ENCODE results near the gene ELOVL4.

Gene ELOVL4

DNA sequence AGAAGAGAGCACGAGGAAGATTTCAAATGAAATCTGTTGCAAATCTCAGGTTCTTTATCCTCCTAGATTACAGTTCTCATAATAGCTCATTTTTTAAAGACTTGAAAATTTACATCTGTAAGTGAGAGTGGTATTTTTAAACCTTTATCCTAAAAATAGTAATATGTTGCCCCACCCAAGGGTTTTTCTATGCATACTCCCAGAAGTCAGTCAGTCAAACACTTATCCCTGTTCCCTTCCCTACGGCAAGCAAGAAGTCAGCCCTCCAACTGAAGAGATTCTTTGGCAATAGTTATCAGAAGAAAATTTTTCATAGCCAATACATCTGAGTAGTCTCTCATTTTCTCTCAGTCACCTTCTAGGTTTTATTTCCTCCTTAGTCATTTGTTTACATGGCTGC, 24.1 kb downstream of the ELOVL4 start:
- Histone ChIP-seq H3K9me2 (replicated peaks; ENCODE audit: insufficient read depth, low read length) (no peaks in the 10 kb centered on the region), H2AFZ (ENCODE audit: low read depth, low read length, severe bottlenecking) (no peak overlapping the region), H3K36me3 (ENCODE audit: low read length) (no peaks in the 10 kb centered on the region), H3K4me3 (ENCODE audit: insufficient read depth, low read length, poor library complexity, severe bottlenecking) (no peak overlapping the region), H4K20me1 (ENCODE audit: low read depth, low read length) (no peaks in the 10 kb centered on the region), H3K27ac (ENCODE audit: low read depth, low read length) (no peak overlapping the region), H3F3A (ENCODE audit: insufficient read depth) (no peaks in the 10 kb centered on the region), H3K9me3 (ENCODE audit: insufficient read depth, low read length) (no peaks in the 10 kb centered on the region), H3K27me3 (ENCODE audit: low read length) (no peaks in the 10 kb centered on the region), H3K4me2 (ENCODE audit: low read depth, low read length, poor library complexity, severe bottlenecking) (no peak overlapping the region), H3K79me2 (ENCODE audit: insufficient read depth, low read length) (no peaks in the 10 kb centered on the region), H3K9ac (ENCODE audit: low read length) (no peak overlapping the region)
- TF ChIP-seq, protein P1, sequence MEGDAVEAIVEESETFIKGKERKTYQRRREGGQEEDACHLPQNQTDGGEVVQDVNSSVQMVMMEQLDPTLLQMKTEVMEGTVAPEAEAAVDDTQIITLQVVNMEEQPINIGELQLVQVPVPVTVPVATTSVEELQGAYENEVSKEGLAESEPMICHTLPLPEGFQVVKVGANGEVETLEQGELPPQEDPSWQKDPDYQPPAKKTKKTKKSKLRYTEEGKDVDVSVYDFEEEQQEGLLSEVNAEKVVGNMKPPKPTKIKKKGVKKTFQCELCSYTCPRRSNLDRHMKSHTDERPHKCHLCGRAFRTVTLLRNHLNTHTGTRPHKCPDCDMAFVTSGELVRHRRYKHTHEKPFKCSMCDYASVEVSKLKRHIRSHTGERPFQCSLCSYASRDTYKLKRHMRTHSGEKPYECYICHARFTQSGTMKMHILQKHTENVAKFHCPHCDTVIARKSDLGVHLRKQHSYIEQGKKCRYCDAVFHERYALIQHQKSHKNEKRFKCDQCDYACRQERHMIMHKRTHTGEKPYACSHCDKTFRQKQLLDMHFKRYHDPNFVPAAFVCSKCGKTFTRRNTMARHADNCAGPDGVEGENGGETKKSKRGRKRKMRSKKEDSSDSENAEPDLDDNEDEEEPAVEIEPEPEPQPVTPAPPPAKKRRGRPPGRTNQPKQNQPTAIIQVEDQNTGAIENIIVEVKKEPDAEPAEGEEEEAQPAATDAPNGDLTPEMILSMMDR (IDR thresholded peaks at IDR 0.05; ENCODE audit: insufficient read depth, low read length, poor library complexity, severe bottlenecking), result no peak
- TF ChIP-seq EZH2phosphoT487 (conservative IDR thresholded peaks at IDR 0.05; ENCODE audit: low read length), result no peak

DNA sequence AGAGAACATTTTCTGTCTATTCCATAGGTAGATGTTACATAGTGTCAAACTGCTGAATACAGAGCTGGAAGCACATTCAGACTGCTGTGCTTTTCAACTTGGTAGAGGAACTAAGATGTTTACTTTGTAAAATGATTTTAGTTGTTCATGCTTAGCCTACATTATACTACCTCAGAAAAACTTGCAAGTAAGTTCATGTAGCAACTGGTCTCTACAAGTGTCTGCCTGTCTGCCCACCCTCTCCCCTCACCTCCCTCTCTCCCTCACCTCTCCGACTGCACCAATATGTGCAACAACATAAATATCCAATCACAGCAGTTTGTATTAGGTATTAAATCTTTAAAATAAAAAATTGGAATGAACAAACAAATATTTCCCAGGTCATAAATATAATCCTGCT, 25.3 kb downstream of the ELOVL4 start:
- Histone ChIP-seq H3K27me3 (ENCODE audit: low read length) (no peaks in the 10 kb centered on the region), H3F3A (ENCODE audit: insufficient read depth) (no peaks in the 10 kb centered on the region), H3K4me2 (ENCODE audit: low read depth, low read length, poor library complexity, severe bottlenecking) (no peak overlapping the region), H3K9me2 (replicated peaks; ENCODE audit: insufficient read depth, low read length) (no peaks in the 10 kb centered on the region), H3K36me3 (ENCODE audit: low read length) (no peaks in the 10 kb centered on the region), H3K27ac (ENCODE audit: low read depth, low read length) (no peak overlapping the region), H3K9me3 (ENCODE audit: insufficient read depth, low read length) (no peaks in the 10 kb centered on the region), H4K20me1 (ENCODE audit: low read depth, low read length) (no peaks in the 10 kb centered on the region), H3K4me3 (ENCODE audit: insufficient read depth, low read length, poor library complexity, severe bottlenecking) (no peak overlapping the region), H3K9ac (ENCODE audit: low read length) (no peak overlapping the region), H3K79me2 (ENCODE audit: insufficient read depth, low read length) (no peaks in the 10 kb centered on the region), H2AFZ (ENCODE audit: low read depth, low read length, severe bottlenecking) (no peak overlapping the region)
- TF ChIP-seq, protein P1 (IDR thresholded peaks at IDR 0.05; ENCODE audit: insufficient read depth, low read length, poor library complexity, severe bottlenecking), result no peak
- TF ChIP-seq EZH2phosphoT487 (conservative IDR thresholded peaks at IDR 0.05; ENCODE audit: low read length), result no peak

DNA sequence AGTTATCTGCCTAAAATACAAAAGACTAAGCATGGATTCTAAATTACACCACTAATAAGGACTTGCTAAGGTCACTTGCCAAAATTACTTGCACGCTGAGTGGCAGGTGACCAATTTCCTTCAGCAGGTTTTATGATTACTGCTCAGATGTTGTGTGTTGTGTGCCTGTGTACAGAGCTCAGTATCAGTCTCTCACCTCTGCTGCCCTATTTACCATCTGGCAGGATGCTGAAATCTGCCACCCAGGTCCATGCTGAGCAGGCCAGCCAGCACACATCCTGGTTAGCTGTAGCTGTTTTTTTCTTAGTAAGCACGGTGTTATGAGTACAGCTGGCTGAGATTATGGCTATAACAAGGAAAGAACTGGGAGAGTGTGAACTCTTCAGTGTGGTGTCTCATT, 34.0 kb downstream of the ELOVL4 start:
- no peak overlapping the region for H3K9ac ChIP-seq (ENCODE audit: low read length)
- H3F3A ChIP-seq (ENCODE audit: insufficient read depth), result no peaks in the 10 kb centered on the region
- no peak overlapping the region for H3K27ac ChIP-seq (ENCODE audit: low read depth, low read length)
- H3K27me3 ChIP-seq (ENCODE audit: low read length), result no peaks in the 10 kb centered on the region
- no peaks in the 10 kb centered on the region for H3K9me2 ChIP-seq (replicated peaks; ENCODE audit: insufficient read depth, low read length)
- H3K9me3 ChIP-seq (ENCODE audit: insufficient read depth, low read length), result no peaks in the 10 kb centered on the region
- no peaks in the 10 kb centered on the region for H4K20me1 ChIP-seq (ENCODE audit: low read depth, low read length)
- no peak overlapping the region for H3K4me3 ChIP-seq (ENCODE audit: insufficient read depth, low read length, poor library complexity, severe bottlenecking)
- no peaks in the 10 kb centered on the region for H3K36me3 ChIP-seq (ENCODE audit: low read length)
- no peaks in the 10 kb centered on the region for H3K79me2 ChIP-seq (ENCODE audit: insufficient read depth, low read length)
- TF ChIP-seq EZH2phosphoT487 (conservative IDR thresholded peaks at IDR 0.05; ENCODE audit: low read length), result no peak
- TF ChIP-seq, protein P1 (IDR thresholded peaks at IDR 0.05; ENCODE audit: insufficient read depth, low read length, poor library complexity, severe bottlenecking), result no peak
- no peak overlapping the region for H2AFZ ChIP-seq (ENCODE audit: low read depth, low read length, severe bottlenecking)
- no peak overlapping the region for H3K4me2 ChIP-seq (ENCODE audit: low read depth, low read length, poor library complexity, severe bottlenecking)

Measured in SU-DHL-6 (cell line).